ENCODE measurements around the gene TMEM170A. TPM values are rescaled to one million over a fixed set of nuclear protein-coding genes. Genes with fewer than 3 reads are reported as not detected.
A peak's percentile ranks its signal among the peaks of the same experiment; 100 is the strongest.

TMEM170A gene
- total RNA-seq, 2 experiments from 2014 or later, result 25.1 to 27.1 TPM

DNA sequence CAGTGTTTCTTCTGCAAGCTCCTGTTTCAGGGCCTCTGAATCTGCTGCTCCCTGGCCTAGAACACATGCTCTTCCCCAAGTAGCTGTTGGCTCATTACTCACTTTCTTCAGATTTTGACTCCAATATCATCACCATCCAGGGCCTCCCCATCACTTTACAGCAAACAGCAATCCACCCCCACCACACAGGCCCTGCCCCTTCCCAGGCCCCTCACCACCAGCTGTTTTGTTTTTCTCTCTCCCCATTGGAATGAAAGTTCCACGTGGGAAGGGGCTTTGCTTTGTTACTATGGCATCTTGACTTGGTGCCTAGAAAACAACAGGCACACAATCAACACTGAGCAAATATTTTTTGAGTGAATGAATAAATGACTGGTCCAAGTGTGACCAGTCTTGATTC lies 4.0 kb downstream of the TMEM170A start:
- Mint-ChIP-seq H3K27me3 (no peaks in the 10 kb centered on the region), H3K9me3 (no peaks in the 10 kb centered on the region), H3K4me1 (ENCODE audit: low read depth) (peaks cover 61% of the 10 kb centered on the region), H3K27ac (no peak overlapping the region), H3K36me3 (ENCODE audit: low read depth) (peaks cover 20% of the 10 kb centered on the region), H3K4me3 (no peak overlapping the region)
- CTCF ChIA-PET, result no interaction called here
- no peak for ATAC-seq
- no peak for DNase-seq
- intact Hi-C loops (cut with micrococcal nuclease), result loop anchor here (10.0 kb wide), 1 partner anchor 164 kb away; the partner anchor contains the start of gene ADAT1
- TF ChIP-seq, protein P1, sequence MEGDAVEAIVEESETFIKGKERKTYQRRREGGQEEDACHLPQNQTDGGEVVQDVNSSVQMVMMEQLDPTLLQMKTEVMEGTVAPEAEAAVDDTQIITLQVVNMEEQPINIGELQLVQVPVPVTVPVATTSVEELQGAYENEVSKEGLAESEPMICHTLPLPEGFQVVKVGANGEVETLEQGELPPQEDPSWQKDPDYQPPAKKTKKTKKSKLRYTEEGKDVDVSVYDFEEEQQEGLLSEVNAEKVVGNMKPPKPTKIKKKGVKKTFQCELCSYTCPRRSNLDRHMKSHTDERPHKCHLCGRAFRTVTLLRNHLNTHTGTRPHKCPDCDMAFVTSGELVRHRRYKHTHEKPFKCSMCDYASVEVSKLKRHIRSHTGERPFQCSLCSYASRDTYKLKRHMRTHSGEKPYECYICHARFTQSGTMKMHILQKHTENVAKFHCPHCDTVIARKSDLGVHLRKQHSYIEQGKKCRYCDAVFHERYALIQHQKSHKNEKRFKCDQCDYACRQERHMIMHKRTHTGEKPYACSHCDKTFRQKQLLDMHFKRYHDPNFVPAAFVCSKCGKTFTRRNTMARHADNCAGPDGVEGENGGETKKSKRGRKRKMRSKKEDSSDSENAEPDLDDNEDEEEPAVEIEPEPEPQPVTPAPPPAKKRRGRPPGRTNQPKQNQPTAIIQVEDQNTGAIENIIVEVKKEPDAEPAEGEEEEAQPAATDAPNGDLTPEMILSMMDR (IDR thresholded peaks at IDR 0.05), result no peak
- POLR2A ChIA-PET, result no interaction called here

- Mint-ChIP-seq H3K4me3 (no peak overlapping the region), H3K4me1 (ENCODE audit: low read depth) (peaks cover 58% of the 10 kb centered on the region), H3K36me3 (ENCODE audit: low read depth) (peaks cover 20% of the 10 kb centered on the region), H3K27me3 (no peaks in the 10 kb centered on the region), H3K27ac (peak overlapping the region; percentile 48), H3K9me3 (no peaks in the 10 kb centered on the region)
- DNase-seq (no peak), ATAC-seq (no peak)
- TF ChIP-seq, protein P1 (IDR thresholded peaks at IDR 0.05), result no peak
- POLR2A ChIA-PET, result no interaction called here
- intact Hi-C loops (cut with micrococcal nuclease), result loop anchor here (10.0 kb wide), 1 partner anchor 165 kb away; the partner anchor contains the start of gene ADAT1
- CTCF ChIA-PET, result no interaction called here
These were observed 4.8 kb downstream of the TMEM170A start for GRCh38 chr16:75459691-75460090.

- Mint-ChIP-seq H3K4me3 (no peak overlapping the region), H3K27ac (no peak overlapping the region), H3K4me1 (ENCODE audit: low read depth) (peaks cover 65% of the 10 kb centered on the region), H3K9me3 (no peaks in the 10 kb centered on the region), H3K27me3 (no peaks in the 10 kb centered on the region), H3K36me3 (ENCODE audit: low read depth) (peaks cover 20% of the 10 kb centered on the region)
- intact Hi-C loops (cut with micrococcal nuclease), result no loop called here
- TF ChIP-seq, protein P1 (IDR thresholded peaks at IDR 0.05), result no peak
- no peak for ATAC-seq
- ChIA-PET CTCF (interaction anchor here (1.1 to 1.9 kb wide), 2 partner anchors 92 to 259 kb away, joined by 3 to 7 read pairs; no protein-coding TSS in a partner anchor), POLR2A (interaction anchor here (1.2 kb wide), 1 partner anchor 24 kb away, joined by 5 read pairs; no protein-coding TSS in a partner anchor)
- DNase-seq, result no peak
These were observed 6.0 kb downstream of the TMEM170A start for GRCh38 chr16:75458439-75458838.

- Mint-ChIP-seq H3K4me3 (no peak overlapping the region), H3K27ac (no peak overlapping the region), H3K36me3 (ENCODE audit: low read depth) (peaks cover 18% of the 10 kb centered on the region), H3K27me3 (no peaks in the 10 kb centered on the region), H3K9me3 (no peaks in the 10 kb centered on the region), H3K4me1 (ENCODE audit: low read depth) (peaks cover 63% of the 10 kb centered on the region)
- ChIA-PET POLR2A (interaction anchor here (1.2 kb wide), 1 partner anchor 24 kb away, joined by 5 read pairs; no protein-coding TSS in a partner anchor), CTCF (interaction anchor here (1.1 to 1.9 kb wide), 2 partner anchors 92 to 258 kb away, joined by 3 to 7 read pairs; no protein-coding TSS in a partner anchor)
- TF ChIP-seq, protein P1 (IDR thresholded peaks at IDR 0.05), result no peak
- ATAC-seq (no peak), DNase-seq (no peak)
- intact Hi-C loops (cut with micrococcal nuclease), result no loop called here
These were observed 6.5 kb downstream of the TMEM170A start for GRCh38 chr16:75458029-75458428.

DNA sequence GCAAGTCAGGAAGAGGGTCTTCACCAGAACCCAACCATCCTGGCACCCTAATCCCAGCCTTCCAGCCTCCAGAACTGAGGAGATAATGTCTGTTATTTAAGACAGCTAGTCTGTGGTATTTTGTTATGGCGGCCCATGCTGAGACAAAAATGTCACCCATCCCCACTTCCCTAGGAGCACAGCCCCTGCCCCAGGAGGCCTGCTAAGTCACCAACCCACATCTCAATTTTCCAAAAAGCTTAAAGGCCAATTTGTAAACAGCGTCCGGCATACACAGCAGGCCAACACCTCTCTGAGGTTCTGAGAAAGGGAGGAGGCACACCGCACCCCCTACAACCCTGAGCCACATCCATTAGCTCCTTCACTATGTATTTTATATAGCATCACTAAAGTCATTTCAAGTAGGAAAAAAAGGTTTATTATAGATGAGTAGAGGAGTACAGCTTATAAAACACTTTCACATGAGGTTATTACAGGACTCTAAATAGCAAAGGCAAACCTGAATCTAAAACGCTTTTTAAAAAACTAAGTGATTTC lies 6.9 kb downstream of the TMEM170A start:
- POLR2A ChIA-PET, result interaction anchor here (1.2 kb wide), 1 partner anchor 24 kb away, joined by 5 read pairs; no protein-coding TSS in a partner anchor
- H3K4me1 Mint-ChIP-seq (ENCODE audit: low read depth), result peaks cover 58% of the 10 kb centered on the region
- CTCF ChIA-PET, result interaction anchor here (0.8 to 1.9 kb wide), 3 partner anchors 25 to 258 kb away, joined by 3 to 7 read pairs (median 4); no protein-coding TSS in a partner anchor
- DNase-seq (no peak), ATAC-seq (no peak)
- no peaks in the 10 kb centered on the region for H3K9me3 Mint-ChIP-seq
- intact Hi-C loops (cut with micrococcal nuclease), result no loop called here
- H3K27me3 Mint-ChIP-seq, result no peaks in the 10 kb centered on the region
- H3K4me3 Mint-ChIP-seq, result no peak overlapping the region
- H3K27ac Mint-ChIP-seq, result no peak overlapping the region
- peaks cover 14% of the 10 kb centered on the region for H3K36me3 Mint-ChIP-seq (ENCODE audit: low read depth)
- TF ChIP-seq, protein P1 (IDR thresholded peaks at IDR 0.05), result no peak
